HG03558 (cell line): ENCODE data around the gene PRDM7.

Experiments used
- ATAC-seq: cut with Tn5 transposase; IDR thresholded peaks from one replicate; pipeline ENCODE4 v1.9.1; 2021; ENCODE audit warnings: moderate number of reproducible peaks; ENCODE audit not compliant: unreplicated experiment; ENCODE audit errors: extremely low read depth

The PRDM7 gene

DNA sequence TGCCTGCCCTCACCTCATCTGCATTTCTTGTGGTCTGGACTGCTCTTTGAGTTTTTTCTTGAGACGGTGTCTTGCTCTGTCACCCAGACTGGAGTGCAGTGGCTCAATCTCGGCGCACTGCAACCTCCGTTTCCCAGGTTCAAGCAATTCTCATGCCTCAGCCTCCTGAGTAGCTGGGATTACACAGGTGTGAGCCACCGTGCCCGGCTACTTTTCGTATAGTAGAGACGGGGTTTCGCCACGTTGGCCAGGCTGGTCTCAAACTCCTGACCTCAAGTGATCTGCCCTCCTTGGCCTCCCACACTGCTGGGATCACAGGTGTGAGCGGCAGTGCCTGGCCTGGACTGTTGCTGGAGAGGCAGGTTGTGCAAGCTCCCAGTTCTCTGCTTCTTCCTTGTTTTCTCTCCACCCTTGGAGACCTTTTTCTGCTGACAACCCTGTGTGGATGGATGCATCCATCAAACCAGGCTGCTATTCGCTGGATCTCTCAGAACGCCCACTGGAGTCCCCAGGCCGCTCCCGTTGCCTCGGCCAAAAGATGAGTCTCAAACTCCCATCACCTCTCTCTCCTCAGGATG lies 35.1 kb downstream of the PRDM7 start:
- no peak for ATAC-seq

DNA sequence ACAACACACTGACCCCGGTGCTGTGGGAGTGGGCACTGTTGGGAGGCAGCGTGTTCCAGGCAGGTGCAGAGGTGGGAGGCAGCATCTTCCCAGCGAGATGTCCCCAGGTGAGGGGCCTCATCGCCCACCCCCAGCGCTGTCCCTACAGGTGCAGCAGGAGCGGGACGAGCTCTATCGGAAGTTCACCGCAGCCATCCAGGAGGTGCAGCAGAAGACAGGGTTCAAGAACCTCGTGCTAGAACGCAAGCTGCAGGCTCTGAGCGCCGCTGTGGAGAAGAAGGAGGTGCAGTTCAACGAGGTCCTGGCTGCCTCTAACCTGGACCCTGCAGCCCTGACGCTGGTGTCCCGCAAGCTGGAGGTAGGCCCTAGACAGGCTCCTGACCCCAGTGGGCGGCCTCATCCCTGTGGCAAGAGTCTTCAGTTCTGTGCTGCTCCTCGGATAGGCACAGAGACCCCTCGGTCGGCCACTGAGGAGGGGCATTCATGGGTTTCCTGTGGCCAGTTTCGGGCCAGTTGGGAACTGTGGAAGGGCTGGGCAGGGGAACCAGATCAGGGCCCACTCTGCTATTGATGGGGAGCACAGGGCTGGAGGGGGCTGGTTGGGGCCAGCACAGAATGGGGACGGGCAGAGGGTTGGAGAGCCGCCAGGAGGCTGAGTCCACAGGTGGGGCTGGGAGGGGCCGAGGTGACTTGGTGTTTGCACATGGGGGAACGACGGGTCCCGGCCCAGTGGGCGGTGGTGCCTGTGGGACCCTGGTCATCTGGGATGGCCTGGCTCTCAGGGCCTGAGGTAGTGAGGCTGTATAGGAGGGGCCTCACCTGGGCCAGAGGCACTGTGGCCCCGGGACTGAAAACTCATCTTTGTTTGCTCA lies 36.7 kb downstream of the PRDM7 start:
- no peak for ATAC-seq

DNA sequence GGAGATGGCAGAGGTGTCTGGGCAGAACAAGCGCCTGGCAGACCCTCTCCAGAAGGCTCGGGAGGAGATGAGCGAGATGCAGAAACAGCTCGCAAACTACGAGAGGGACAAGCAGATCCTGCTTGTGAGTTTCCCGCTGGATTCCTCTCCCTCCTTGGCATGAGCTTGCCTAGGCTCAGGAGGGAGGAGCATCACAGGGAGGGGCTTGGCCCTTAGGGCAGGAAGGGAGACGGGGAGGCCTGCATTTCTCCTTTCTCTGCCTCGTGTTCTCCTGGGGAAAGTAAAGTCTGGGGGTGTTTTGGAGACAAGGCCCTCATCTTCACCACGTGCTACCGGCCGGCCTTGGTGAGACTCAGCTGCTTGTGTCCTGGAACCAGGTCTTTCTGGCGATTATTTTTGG lies 39.9 kb downstream of the PRDM7 start:
- no peak for ATAC-seq

DNA sequence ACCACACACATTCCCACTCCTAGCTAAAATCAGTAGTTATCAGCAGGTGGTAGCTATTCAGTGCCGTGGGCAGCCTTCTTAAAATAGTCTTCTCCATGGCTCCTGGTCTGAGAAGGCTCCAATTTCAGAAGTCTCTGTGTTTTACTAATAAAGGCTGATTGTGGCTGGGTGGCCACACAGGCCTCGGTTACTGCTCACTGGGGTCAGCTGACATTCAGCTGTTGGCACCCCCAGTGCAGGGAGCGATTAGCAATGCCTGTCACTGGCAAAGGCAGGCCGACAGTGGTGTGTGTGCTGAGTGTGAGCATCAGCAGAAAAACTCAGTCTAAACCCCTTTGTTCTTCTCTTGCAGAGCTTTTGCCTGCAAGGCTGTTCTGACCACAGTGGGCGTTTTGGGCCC lies 41.2 kb downstream of the PRDM7 start:
- no peak for ATAC-seq

DNA sequence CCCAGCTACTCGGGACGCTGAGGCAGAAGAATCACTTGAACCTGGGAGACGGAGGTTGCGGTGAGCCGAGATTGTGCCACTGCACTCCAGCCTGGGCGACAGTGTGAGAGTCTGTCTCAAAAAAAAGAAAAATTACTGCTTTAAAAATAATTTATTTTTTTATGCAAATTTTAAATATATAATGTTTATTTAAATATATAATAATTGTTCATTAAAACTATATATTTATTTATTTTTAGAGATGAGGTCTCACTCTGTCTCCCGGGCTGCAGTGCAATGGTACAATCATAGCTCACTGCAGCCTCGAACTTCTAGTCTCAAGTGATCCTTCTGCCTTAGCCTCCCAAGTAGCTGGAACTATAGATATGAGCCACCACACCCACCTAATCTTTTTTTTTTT lies 42.6 kb downstream of the PRDM7 start:
- no peak for ATAC-seq

DNA sequence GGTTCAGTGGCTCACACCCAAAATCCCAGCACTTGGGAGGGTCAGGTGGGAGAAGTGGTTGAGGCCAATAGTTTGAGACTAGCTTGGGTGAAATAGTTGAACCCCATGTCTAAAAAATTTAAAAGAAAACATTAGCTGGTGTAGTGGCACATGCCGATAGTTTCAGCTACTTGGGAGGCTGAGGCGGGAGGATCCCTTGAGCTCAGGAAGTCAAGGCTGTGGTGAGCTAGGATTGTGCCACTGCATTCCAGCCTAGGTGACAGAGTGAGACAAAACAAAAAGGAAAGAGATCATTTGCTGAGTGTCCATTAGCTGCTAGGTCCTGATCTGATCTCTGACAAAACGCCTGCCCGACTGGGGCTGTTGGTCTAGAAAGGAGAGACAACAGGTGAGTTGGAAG lies 43.7 kb downstream of the PRDM7 start:
- no peak for ATAC-seq

DNA sequence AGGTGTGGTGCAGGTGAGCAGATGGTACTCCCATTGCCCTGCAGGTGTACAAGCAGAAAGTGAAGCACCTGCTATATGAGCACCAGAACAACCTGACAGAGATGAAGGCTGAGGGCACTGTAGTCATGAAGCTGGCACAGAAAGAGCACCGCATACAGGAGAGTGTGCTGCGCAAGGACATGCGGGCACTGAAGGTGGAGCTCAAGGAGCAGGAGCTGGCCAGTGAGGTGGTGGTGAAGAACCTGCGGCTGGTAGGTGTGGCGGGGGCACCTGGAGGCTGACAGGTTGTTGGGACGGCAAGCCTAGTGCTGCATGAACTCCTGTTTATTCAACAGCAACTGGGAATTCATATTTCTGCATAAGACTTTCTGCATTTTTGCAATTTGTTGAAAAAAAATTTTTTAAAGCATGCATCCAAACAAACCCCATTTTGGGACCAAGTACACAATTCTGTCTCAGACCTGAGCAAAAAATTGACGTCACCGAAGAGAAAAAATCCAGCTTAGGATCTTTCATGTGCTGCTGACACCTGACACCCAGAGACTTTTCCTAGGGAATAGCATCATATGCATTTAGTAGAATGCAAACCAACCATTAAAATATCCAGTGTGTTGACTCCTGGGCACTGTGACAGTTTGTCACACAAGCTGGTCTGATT lies 44.3 kb downstream of the PRDM7 start:
- no peak for ATAC-seq

DNA sequence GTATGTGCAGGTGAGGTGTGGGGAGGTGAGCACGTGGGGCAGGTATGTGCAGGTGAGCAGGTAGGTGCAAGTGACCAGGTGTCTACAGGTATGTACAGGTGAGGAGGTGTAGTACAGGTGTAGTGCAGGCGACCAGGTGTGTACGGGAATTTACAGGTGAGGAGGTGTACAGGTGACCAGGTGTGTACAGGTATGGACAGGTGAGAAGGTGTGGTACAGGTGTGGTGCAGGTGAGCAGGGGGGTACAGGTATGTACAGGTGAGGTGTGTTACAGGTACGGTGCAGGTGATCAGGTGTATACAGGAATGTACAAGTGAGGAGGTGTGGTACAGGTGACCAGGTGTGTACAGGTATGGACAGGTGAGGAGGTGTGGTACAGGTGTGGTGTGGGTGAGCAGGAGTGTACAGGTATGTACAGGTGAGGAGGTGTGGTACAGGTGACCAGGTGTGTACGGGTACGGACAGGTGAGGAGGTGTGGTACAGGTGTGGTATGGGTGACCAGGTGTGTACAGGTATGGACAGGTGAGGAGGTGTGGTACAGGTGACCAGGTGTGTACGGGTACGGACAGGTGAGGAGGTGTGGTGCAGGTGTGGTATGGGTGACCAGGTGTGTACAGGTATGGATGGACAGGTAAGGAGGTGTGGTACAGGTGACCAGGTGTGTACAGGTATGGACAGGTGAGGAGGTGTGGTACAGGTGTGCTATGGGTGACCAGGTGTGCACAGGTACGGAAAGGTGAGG lies 45.0 kb downstream of the PRDM7 start:
- no peak for ATAC-seq

DNA sequence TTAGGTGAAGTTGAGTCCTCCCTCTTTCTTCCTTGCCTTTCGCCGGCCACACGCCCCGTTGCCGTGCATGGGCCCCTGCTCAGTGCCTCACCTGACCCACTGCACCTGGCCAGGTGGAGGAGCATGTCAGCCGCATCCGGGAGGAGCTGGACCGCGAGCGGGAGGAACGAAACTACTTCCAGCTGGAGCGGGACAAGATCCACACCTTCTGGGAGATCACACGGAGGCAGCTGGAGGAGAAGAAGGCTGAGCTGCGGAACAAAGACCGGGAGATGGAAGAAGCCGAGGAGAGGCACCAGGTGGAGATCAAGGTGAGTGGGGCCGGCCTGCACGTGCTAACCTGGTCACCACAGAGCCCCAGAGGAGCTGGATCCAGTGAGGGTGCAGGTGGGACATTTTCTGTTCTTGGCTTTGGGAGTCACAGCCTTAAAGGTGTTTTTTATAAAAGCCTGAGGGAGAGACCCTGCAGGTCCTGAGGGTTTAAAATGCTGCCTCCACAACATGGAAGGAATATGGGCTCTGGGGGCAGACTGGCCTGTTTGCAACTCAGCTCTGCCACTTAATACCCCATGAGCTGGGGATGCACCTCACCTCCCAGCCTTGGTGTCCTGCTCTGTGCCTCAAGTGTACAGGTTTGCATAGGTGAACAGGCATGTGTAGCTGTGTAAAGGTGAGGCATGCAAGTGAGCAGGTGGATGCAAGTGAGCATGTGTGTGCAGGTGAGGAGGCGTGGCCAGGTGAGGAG lies 45.8 kb downstream of the PRDM7 start:
- no peak for ATAC-seq

DNA sequence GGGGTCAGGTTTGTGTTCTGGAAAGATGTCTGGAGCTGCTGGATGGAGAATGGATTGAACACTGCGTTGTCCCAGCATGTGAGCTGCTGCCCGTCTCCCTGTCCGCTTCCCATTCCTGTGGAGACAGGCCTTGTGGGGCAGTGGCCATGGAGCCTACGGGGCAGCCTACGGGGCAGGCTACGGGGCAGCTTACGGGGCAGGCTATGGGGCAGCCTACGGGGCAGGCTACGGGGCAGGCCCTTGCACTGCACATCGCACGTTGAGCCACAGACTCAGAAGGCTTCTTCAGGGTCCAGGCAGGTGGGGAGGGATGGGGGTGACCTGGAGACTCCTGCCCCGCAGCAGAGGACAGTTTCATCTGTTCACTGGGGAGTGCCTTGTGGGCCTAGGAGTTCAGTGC lies 48.1 kb downstream of the PRDM7 start:
- no peak for ATAC-seq

DNA sequence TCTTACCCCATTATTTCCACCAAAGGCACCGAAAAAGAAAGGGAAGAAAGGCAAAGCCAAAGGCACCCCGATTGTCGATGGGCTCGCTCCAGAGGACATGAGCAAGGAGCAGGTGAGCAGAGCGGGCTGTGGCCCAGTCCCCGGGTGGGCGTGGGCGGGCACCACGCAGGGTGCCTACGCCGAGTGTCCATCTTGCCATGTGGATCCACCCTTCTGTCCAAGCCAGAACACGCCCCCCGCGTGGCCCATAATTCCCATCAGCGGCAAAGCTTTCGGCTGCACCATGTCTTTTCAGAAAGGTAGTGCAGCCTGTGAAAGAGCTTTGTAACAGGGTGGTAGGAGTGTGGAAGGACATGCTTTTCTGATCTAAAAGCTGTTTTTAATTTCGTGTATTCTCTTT lies 49.5 kb downstream of the PRDM7 start:
- no peak for ATAC-seq

DNA sequence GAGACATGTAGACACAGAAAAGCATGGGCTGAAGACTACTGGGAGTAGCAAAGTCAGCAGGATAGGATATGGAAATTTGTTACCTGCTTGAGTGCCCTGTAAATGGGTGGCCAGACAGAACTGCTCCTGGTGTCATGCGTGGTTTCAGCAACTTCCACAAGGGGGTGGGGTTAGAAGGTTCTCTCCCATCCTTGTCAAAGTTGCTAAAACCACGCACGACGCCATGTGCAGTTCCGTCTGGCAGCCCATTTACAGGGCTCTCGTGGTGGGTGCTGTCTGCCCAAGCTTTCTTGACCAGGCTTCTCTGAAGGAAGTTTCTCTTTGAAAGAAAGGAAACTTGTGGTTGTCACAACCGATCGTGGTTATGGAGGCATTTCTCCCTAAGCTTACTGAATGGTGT lies 51.0 kb downstream of the PRDM7 start:
- ATAC-seq = no peak

DNA sequence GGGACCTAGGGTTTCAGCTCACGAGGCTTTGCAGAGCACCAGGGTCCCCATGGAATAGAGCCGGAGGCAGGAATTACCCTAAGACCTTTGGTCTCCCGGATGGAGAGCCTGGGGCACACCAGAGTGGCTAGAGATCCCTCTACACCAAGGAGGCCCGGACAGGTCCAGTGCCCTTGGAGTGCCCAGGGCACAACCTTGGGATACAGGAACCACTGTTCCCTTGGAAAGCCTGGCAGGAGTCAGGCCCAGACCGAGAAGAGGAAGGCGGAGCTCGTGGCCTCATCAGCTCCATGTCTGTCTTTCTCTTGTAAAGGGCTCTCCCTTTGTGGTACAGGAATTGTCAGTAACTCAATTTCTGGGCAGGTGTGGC lies 54.1 kb downstream of the PRDM7 start:
- ATAC-seq = no peak

DNA sequence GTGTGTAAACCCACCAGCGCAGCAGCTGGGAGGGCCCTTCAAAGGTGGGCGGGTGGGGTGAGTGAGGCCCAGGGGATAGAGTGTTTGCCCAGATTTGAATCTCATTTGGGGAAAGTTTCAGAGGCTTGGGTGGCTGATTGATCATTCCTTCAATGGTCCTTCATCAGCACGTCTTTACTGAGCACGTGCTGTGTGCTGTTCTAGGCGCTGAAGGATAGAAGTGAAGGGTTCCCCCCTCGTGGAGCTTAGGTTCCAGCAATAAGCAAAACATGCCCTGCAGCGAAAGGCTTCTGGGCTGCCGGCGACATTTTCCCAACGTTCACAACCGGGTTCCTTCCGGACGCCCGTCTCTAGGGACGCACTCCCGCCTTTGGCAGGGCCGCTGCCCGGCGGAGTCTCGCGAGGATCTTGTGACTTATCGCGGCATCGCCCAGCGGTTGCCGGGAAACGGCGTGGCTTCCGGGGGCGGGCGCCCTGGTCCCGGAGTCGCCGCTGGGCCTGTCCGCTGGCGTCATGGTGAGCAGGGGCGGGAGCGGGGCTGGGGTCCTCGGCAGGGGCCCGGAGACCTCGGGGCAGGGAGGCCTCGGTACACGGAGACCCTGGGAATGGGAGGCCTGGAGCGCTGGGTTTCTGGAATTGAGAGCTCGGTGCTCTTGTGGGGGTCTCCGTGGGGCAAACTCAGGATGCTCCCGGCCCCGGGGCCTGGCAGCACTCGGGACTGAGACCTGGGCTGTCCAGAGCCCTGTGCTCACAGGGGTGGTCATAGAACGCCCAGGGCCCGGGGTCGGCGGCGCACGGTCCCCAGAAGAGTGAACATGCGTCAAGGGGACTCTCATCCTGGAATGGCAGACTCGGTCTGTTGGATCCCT lies 54.7 kb downstream of the PRDM7 start:
- no peak for ATAC-seq

DNA sequence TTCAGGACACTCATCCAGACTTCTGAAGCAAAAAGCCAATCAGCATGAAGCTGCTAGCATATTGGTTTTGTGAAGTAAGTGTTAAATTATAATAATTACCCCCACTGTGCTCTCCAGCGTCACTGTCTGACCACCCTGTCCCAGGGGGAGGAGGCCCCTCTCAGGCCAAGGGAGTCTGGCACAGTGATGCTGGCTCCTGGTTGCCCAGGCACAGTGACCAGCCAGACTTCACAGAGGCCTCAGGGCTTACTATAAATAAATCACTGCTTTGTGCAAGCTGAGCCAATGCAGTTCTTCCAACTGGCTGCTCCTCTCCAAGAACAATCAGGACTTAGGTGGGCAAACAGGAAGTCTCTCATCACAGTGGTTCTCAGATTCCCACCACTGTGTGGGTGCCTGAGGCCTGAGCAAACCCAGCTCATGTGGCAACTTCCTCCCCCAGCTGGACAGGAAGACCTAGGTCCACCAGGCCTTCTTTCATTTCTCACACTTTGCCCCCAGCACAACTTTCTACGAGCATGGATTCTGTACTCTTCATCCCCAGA lies 56.2 kb downstream of the PRDM7 start:
- ATAC-seq = no peak

DNA sequence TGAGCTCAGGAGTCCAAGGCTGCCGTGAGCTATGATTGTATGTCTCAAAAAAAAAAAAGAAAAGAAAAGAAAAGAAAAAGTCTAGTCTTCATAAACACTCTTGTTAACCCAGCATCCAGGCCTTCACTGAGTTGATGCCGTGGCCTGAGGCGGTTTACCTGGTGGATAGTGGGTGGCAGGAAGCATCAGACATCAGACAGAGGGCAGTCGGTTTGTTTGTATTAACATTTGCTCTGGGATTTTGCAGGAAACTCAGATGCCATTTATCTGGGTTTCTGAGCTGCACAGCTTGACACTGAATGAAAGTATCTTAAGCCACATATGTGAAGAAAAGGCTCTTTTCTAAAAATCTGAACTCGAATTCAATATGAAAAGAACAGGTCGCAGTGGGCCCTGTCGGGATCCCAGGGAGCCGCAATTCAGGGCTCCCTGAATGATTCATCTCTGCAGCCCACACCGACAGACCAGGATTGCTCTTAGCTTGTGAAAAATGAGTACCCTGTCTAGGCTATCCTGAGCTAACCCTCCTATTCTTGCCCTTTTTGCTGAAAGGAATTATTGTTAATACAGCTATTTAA lies 56.8 kb downstream of the PRDM7 start:
- no peak for ATAC-seq

DNA sequence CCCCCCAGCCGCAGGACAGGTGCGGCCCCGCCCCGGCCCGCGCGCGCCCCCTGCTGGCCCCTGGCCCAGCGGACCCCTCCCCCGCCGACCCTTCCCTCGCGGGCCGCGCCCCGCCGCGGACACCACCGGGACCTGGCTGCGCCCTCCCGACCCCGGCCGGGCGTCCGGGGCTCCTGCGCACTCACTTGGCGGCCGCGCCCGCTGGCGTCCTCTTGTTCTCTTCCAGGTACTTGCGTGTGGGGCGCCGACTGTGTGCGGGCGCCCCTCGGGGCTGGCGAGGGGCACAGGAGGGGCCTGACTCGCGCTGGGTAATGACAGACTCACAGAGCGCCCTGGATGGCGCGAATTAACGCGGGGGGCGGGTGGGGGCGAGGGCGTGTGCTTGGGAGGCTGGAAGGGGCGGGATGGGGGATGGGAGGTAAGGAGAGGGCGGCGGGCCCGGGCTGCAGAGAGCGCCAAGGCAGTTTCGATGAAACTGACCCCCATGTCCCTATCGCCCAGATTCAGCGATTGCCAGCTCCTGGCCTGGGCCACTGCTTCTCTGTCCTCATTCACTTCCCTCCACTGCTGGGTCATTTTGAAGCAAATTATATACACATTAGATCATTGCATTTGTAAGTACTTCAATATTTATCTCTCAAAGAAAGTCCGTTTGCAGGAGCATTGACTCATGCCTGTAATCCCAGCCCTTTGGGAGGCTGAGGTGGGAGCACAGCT lies 57.4 kb downstream of the PRDM7 start:
- ATAC-seq = no peak
